Right ventricle myocardium inferior (tissue), 1 donor: ENCODE results near the gene ZNF664. TPM values are rescaled to one million over a fixed set of nuclear protein-coding genes. Genes with fewer than 3 reads are reported as not detected.

ENCODE experiments used
- total RNA-seq: library from RNA; stranded (reverse); fragmentation: NEBNext Ultra II Directional; extraction: Animal tissue kit (Norgen Biotek cat#: 25700); gene quantifications from one replicate; pipeline ENCODE4 v1.2.1, GENCODE V29; 2021
- donor health status: DM: no; HTN: yes; CAD: no; lungs with severe emphysema.

The ZNF664 gene
- total RNA-seq, 1 donor from 2014 or later = 86.6 TPM

Other genes with a start within 250 kb of the ZNF664 start
- 0.22 TPM for gene DNAH10, start 210.9 kb upstream of the ZNF664 start, total RNA-seq
- gene CCDC92, start 384 bp upstream of the ZNF664 start, total RNA-seq = 58.2 TPM